ENCODE data around the gene CDH15.

DNA sequence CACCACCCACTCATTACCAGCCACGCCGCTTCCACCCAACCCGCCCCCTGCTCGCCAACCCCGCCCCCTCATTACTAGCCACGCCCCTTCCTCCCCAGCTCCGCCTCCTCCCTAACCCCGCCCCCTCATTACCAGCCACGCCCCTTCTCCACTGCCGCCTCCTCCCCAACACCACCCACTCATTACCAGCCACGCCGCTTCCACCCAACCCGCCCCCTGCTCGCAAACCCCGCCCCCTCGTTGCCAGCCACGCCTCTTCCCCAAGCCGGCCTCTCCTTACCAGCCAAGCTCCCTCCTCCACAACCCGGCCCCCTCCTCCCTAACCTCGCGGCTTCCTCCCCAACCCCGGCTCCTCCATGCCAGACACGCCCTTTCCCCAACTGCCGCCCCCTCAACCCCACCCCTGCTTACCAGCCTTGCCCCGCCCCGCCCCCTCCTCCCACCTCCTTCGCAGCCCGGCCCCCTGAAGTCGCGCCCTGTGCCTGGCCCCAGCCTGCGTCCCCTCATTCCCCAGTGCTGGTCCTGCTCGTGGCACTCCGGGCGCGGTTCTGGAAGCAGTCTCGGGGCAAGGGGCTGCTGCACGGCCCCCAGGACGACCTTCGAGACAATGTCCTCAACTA is 21.5 kb downstream of the CDH15 start:
- TF ChIP-seq, protein P1, sequence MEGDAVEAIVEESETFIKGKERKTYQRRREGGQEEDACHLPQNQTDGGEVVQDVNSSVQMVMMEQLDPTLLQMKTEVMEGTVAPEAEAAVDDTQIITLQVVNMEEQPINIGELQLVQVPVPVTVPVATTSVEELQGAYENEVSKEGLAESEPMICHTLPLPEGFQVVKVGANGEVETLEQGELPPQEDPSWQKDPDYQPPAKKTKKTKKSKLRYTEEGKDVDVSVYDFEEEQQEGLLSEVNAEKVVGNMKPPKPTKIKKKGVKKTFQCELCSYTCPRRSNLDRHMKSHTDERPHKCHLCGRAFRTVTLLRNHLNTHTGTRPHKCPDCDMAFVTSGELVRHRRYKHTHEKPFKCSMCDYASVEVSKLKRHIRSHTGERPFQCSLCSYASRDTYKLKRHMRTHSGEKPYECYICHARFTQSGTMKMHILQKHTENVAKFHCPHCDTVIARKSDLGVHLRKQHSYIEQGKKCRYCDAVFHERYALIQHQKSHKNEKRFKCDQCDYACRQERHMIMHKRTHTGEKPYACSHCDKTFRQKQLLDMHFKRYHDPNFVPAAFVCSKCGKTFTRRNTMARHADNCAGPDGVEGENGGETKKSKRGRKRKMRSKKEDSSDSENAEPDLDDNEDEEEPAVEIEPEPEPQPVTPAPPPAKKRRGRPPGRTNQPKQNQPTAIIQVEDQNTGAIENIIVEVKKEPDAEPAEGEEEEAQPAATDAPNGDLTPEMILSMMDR (IDR thresholded peaks at IDR 0.05), result no peak
- no peak for TF ChIP-seq POLR2A (IDR thresholded peaks at IDR 0.05)

All from Peyer's patch (tissue), 4 donors.